ENCODE results near the gene SLC26A4. TPM values are rescaled to one million over a fixed set of nuclear protein-coding genes. Genes with fewer than 3 reads are reported as not detected.

Gene SLC26A4
- total and polyA plus RNA-seq, 7 donors = 0.08 to 0.94 (median 0.18) TPM

DNA sequence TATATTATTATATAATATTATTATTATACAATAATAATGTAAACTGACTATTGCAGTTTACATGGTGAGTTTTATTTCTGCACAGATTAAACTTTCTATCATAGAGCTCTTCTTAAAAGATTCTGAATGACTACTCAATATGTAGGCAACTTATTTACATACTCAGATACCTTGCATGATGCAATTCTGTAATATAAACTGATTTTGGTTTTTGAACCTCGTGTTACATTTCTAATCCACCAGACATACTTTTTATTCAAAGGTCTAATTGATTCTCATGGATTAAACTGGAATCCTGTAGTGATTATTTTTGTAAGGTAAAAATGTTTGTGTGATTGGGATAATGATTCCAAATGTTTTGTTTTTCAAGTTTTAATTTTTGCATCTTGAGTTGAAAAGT is 19.9 kb downstream of the SLC26A4 start:
- Histone ChIP-seq H3K9me3 (no peaks in the 10 kb centered on the region), H3K4me3 (no peak overlapping the region), H3K36me3 (ENCODE audit: insufficient read depth in 1 of 2, low read depth in 1 of 2) (no peaks in the 10 kb centered on the region), H3K27me3 (ENCODE audit: insufficient read depth in 3 of 3, low read length in 2 of 3) (no peaks in the 10 kb centered on the region), H3K27ac (no peak overlapping the region), H3K4me1 (no peaks in the 10 kb centered on the region)
- WGBS, 3 donors = 39 to 61% (median 57%) methylated on average over 1 of the region's 1 CpG
- DNase-seq = no peak
- no peak for ATAC-seq
- no peak for TF ChIP-seq CTCF (IDR thresholded peaks at IDR 0.05)
- intact Hi-C loops (cut with DNase I) = no loop called here

DNA sequence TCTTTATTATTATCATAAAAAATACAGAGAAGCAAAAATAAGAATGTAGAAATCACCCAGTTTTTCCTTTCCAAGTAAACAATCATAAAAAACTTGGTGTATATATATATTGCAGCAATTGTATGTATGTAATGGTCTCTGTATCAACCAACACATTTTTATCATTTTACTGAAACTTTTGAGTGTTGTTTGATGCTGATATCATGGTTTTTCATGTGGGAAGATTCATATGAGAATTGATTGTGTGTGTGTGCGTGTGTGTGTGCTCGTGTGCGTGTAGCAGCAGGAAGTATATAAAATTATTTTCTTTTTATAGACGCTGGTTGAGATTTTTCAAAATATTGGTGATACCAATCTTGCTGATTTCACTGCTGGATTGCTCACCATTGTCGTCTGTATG is 22.3 kb downstream of the SLC26A4 start:
- no peak overlapping the region for H3K27ac ChIP-seq
- DNase-seq (no peak), ATAC-seq (no peak)
- no peaks in the 10 kb centered on the region for H3K9me3 ChIP-seq
- WGBS, 3 donors = 93 to 94% (median 94%) methylated on average over 5 of the region's 5 CpGs
- H3K4me3 ChIP-seq = no peak overlapping the region
- intact Hi-C loops (cut with DNase I) = no loop called here
- no peaks in the 10 kb centered on the region for H3K4me1 ChIP-seq
- no peaks in the 10 kb centered on the region for H3K36me3 ChIP-seq (ENCODE audit: insufficient read depth in 1 of 2, low read depth in 1 of 2)
- H3K27me3 ChIP-seq (ENCODE audit: insufficient read depth in 3 of 3, low read length in 2 of 3) = no peaks in the 10 kb centered on the region
- TF ChIP-seq CTCF (IDR thresholded peaks at IDR 0.05) = no peak

GRCh38 chr7:107684287-107684686 is 23.7 kb downstream of the SLC26A4 start:
- DNase-seq (no peak), ATAC-seq (no peak)
- intact Hi-C loops (cut with DNase I) = no loop called here
- Histone ChIP-seq H3K4me1 (no peaks in the 10 kb centered on the region), H3K36me3 (ENCODE audit: insufficient read depth in 1 of 2, low read depth in 1 of 2) (no peaks in the 10 kb centered on the region), H3K4me3 (no peak overlapping the region), H3K9me3 (no peaks in the 10 kb centered on the region), H3K27me3 (ENCODE audit: insufficient read depth in 3 of 3, low read length in 2 of 3) (no peaks in the 10 kb centered on the region), H3K27ac (no peak overlapping the region)
- no peak for TF ChIP-seq CTCF (IDR thresholded peaks at IDR 0.05)
- WGBS, 3 donors = 57 to 84% (median 60%) methylated on average over 2 of the region's 2 CpGs

DNA sequence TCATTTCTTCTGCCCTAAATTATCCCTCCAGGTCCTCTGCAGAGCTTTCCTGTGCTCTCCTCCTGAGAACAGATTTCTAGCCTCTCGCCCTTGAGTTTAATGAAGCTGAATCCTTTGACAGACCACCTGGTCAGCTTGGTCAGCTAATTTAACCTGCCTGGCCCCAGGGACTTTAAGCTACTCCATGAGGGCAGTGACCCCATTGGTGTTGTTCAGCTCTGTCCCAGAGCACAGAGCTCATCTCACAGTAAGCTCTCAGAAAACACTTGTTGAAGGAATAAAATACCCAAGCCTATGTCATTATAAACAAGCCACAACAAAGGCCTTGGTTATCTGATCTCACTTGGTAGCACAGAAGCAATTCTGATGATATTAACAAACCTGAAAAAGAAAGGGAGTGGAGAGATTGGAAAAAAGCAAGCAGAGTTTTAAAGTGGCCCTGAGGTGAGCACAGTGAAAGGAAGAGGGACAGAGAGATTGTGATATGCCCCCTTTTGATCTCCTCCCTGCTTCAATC is 24.4 kb downstream of the SLC26A4 start:
- Histone ChIP-seq H3K4me3 (no peak overlapping the region), H3K4me1 (no peaks in the 10 kb centered on the region), H3K9me3 (no peaks in the 10 kb centered on the region), H3K27ac (no peak overlapping the region), H3K27me3 (ENCODE audit: insufficient read depth in 3 of 3, low read length in 2 of 3) (no peaks in the 10 kb centered on the region), H3K36me3 (ENCODE audit: insufficient read depth in 1 of 2, low read depth in 1 of 2) (no peaks in the 10 kb centered on the region)
- intact Hi-C loops (cut with DNase I) = no loop called here
- WGBS, 3 donors = 82 to 86% (median 83%) methylated on average over 1 of the region's 1 CpG
- DNase-seq (no peak), ATAC-seq (no peak)
- no peak for TF ChIP-seq CTCF (IDR thresholded peaks at IDR 0.05)

DNA sequence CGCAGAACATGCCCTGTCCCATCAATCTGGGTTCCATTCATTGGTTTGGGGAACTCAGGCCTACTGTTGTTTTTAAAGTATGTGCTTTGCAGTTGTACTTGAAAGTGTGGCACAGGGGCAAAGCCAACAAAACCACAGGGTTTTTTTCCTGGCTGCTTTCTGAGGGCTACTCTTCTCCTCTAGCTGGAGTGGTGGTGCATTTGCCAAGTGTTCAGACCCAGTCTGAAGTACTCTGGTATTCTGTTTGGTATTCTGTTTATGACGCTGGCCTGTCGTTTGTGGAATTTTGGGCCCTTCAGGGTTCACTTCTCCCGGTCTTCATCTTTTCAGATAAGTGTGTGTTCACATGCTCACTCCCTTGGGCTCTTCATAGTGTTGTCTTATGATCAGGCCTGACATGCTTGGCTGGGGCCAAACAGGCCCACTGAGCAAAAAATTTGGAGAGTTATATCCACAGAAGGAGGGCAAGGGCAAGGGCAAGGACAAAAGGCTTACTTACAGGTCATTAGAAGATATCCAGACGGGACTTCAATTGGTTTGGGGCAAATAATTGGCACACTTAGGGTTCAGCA is 26.3 kb downstream of the SLC26A4 start:
- no peak for TF ChIP-seq CTCF (IDR thresholded peaks at IDR 0.05)
- Histone ChIP-seq H3K4me1 (peaks cover 5% of the 10 kb centered on the region), H3K36me3 (ENCODE audit: insufficient read depth in 1 of 2, low read depth in 1 of 2) (no peaks in the 10 kb centered on the region), H3K4me3 (no peak overlapping the region), H3K27me3 (ENCODE audit: insufficient read depth in 3 of 3, low read length in 2 of 3) (no peaks in the 10 kb centered on the region), H3K27ac (no peak overlapping the region), H3K9me3 (no peaks in the 10 kb centered on the region)
- WGBS, 3 donors = 94 to 97% (median 95%) methylated on average over 5 of the region's 5 CpGs
- ATAC-seq (no peak), DNase-seq (no peak)
- intact Hi-C loops (cut with DNase I) = no loop called here
